DMS79 treated with DMSO at 0.1 percent for 48 hours (cell line): ENCODE results near the gene GMCL1.
"Not testable (repeated sequence)": the region's sequence is repeated elsewhere in the genome, so short reads cannot be mapped to it uniquely, and the experiment has no call there.

Experiments used
- DNase-seq: peaks from one replicate; lab custom pipeline; 2025; lab: John Stamatoyannopoulos, UW

Gene GMCL1

DNA sequence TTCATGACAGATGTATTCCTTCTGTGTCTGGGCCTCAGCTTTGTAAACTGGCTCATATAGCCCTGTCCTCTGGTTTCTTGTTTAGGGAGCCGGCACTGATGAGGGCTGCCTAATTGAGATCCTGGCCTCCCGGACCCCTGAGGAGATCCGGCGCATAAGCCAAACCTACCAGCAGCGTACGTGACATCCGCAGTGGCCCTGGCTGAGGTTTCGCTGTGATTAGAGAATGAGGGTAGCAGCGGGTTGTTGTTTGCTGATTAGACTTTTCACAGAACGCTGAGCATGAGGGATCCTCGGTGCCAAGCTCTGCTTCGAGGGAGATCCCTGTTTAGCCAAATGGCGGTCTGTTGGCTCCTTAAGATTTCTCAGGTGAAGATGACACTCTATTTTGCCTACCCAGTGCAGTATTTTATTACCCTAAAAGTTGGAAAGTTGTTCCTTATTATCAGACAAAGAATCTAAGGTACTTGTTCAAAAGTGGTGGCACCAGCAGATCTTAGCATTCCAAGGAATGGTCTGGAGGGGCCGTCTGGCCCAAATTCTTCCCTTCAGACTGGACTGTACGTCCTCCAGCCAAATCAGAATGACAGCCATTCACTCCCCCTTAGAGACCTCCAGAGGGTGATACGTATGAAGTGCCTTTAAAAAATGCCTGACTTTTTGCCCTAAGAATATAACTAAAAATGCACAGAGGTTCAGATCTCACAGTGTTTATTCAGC is 21.5 kb upstream of the GMCL1 start:
- no peak for DNase-seq

DNA sequence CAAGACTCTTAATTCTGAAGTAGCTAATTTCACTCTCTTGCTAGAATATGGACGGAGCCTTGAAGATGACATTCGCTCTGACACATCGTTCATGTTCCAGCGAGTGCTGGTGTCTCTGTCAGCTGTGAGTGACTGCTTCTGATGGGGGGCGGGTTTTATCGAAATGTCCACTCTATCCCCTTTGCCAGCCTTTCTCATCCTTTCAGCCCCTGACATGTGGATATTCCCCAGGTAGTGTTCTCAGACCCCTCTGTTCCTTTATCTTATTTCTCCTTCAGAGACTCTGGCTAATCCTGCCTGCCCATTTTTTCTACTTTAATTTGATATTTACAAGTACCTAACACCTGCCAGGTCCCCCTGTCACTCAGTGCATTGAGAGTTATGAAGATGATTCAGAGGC is 18.9 kb upstream of the GMCL1 start:
- DNase-seq, result no peak

DNA sequence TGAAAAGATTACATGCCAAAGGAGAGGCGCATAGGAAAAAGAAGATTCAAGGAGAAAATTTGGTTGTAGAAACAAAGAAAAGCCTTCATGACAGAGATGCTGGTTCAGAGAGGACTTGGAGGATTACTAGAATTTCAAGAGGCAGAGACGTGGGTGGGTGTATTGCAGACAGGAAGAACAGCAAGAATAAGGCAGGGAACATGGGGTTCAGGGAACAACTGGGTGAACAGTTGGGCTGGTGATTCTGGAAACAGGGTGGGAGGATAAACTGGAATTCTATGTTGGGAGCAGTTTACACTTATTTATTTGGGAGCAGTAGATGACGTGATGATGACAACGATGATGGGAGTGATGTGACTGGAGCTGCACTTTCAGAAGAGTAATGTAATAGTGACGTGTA is 18.4 kb upstream of the GMCL1 start:
- DNase-seq, result no peak

DNA sequence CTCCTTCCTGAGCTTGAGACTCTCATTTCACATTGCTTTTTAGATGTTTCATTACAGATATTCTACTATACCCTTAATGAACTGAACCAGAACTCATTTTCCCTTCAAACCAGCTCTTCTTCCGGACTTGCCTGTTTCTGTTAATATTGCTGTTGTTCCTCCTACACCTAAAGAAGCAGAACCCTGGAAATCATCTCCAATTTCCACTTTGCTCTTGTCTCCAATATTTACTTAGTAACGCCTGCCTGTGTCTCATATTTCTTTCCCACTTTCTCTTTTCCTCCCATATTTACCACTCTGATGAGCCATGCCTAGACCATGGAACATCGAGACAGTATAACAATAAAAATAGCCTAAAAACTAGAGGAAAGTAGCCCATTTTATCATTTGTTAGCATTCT is 17.9 kb upstream of the GMCL1 start:
- no peak for DNase-seq

DNA sequence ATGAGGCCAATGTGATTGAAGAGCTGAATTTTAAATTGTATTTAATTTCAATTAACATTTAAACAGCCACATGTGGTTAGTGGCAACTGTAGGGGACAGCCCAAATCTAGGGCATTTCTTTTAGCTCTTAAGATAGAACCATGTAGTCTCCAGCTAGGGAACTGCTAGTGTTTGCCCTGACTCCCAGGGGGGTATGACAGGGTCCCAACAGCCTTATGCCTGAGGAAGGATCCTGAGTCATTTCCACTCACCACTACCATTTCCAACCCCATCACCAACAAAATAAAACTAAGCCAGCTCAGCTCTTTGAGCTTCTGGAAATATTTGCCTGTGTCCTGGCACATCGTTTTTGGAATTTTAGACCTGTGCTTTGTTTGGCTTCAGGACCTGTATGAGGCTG is 13.7 kb upstream of the GMCL1 start:
- DNase-seq, result no peak

DNA sequence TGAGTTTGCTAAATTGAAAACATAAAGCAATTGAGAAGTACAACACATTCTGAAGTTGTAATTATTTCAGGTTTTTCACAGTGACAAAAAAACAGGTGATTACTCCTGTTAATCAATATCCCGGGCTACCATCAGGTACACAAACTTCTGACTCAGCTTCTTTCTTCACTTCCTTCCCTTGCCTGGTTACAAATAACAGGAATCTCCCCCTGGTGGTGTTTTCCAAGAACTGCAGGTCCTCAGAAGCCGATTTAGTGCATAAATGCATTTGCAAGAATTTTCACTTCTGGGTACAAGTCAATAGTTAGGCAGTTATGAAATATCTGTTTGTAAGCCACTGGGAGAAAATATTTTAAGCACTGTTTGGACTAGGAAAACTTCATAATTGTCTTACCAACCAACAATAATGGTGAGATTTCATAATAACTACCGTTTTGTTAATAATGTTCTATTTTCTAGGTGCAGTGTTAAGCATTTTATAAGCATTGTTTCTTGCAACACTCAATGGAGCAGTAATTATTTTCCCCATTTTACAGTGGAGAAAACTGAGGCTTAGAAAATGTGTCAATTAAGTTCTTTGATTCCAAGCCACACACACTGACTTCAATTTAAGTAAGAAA is 12.4 kb upstream of the GMCL1 start:
- peak; percentile 85 for DNase-seq

DNA sequence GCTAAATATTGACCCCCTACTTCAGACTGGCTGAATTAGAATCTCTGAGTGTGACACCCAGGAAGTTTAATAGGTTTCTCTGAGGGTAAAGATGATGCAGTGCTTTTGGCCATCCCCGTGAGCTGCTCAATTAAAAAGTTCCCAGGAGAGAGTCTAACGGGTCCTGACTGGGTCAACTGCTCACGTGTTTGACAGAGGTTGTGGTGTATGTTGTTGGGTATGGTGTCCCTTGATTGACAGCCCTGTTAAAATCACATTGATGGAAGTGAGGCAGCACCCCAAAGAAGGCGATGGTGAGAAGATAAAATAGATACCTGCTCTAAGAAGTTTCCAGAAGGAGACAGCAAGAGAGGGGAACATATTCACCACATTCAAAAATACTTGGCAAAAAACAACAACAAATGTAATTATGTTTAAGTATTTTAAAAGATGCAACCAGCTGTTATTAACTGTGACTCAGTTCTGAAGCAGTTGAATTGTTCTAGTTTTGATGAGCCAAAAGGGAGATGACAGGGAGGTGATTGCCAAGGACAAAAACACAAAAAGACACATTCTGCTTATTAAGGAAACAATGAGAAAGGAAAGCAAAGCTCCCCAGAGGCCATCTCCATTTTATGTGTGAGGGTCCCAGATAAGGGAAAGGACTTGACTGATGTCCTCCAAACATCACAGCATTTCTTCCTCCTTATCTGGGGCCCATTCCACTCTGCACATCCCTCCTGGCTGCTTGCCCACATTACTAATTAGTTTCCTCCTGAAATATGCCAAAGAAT is 11.5 kb upstream of the GMCL1 start:
- no peak for DNase-seq

DNA sequence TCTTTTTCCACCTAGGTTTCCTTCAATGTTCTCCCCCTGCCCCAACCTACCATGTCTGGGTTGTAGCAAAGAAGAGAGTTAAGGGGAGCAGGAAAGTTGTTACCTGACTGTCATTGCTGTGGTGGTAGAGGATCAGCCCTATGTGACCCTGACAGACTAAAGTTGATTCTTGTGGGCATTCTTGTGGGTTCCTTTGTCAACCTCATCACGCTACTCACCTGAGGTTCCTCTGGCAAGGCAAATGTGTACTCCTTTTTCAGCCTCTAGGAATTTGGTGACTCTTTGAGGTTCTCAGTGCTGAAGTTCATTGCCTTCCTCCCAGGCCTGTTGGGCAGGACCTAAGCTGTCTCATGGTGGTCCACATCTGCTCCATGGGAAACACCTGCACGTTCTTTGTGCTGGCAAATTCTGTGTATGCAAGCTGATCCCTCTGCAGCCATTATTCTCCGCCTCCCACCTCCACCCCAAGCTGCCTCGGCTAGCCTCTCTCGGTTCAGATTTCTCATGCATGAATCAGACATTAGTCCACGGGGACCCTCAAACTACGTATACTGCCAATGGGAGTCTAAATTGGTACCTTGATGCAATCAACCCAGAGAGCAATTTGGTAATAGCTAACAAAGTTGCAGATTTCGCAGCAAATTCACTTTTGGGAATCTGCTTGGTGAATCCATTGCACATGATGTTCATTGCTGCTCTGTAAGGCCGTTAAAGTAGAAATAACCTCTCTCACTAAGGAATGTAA is 1.5 kb upstream of the GMCL1 start:
- no peak for DNase-seq

DNA sequence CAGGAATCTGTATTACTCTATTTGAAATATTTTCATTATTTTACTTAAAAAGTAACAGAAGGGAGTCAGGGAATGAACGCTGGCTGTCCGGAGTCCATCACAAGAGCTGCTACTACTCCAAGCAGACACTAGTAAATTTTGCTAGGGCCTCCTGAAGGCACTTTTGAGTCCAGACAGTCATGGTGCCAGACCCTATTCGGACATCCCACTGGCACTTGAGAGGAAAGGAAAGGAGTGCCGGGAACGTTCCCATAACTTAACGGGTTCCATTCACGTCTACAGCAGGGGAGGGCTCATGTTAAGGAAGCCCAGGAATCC is 563 bp upstream of the GMCL1 start:
- no peak for DNase-seq

DNA sequence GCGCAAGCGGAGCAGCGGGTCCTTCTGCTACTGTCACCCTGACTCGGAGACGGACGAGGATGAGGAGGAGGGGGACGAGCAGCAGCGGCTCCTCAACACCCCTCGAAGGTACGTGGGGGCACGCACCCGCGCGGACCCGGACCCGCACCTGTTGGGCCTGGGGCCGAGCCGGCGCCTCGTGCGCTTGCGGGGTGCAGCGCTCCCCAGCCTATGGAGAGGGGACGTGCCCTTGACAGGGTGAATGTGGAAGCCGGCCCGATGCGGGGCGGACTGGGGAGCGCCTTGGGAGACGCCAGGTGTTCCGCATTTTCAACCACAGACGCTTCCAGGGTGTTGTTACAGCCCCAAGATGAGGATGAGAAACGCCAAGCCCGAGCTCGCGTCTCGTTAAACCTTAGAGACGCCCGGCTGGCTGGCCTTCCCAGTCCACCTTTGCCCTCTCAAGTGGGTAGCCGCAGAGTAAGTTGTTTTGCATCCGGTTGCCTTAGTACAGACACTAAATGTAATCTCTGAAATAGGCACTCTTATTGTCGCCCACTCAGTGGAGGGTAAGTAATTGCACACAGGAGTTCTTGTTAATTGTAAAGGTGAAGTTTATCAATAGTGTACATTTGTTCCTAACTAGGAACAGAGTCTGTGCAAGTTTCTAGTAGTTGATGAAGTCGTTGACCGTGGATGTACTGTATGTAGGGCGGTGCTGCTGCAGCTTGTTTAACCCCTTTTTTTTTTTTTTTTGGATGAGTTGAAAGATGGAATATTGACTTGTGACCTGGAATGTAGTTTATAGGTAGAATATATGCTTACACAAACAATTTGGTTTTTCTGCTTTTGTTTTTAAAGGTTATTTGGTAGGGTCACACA is 815 bp downstream of the GMCL1 start:
- DNase-seq, result no peak

DNA sequence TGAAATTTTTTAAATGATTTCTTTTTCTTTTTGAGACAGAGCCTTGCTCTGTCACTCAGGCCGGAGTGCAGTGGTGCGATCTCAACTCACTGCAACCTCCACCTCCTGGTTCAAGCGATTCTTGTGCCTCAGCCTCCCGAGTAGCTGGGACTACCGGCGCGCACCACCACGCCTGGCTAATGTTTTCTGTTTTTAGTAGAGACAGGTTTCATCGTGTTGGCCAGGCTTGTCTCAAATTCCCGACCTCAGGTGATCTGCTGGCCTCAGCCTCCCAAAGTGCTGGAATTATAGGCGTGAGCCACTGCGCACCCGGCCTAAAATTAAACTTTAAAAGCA is 1.4 kb downstream of the GMCL1 start:
- DNase-seq, result not testable (repeated sequence)

DNA sequence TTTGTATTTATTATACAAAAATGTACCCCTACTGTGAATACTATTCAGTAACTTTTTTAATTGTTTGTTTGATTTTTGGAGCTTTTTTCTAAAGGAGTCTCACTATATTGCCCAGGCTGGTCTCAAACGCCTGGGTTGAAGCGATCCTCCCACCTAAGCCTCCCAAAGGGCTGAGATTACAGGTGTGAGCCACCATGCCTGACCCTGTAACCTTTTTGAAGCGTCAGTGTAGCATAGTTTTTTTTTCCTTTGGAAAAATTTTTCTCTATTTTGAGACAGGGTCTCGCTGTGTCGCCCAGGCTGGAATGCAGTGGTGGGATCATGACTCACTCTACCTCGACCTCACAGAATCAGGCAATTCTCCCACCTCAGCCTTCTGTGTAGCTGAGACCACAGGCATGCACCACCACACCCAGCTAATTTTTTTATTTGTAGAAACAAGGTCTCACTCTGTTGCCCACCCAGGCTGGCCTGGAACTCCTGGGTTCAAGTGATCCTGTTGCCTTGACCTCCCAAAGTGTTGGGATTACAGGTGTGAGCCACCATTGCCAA is 2.0 kb downstream of the GMCL1 start:
- DNase-seq, result no peak

DNA sequence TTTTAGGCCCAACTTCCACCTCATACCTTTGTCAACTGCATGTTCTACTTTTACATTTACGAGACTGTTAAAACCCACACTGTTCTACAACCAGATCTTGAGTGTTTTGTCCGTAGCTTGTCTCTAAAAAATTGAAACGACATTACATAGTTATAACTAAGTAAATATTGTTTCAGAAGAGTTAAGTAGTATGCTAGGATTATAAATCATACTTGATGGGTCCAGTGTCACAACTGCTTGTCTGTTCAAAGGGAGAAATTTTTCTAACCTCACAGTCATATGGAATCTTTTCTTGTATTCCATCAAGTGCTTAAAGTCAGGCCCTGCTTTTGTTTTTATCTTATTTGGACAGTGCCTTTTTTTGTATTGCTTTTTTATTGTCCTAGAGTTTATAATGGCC is 4.3 kb downstream of the GMCL1 start:
- DNase-seq, result no peak

DNA sequence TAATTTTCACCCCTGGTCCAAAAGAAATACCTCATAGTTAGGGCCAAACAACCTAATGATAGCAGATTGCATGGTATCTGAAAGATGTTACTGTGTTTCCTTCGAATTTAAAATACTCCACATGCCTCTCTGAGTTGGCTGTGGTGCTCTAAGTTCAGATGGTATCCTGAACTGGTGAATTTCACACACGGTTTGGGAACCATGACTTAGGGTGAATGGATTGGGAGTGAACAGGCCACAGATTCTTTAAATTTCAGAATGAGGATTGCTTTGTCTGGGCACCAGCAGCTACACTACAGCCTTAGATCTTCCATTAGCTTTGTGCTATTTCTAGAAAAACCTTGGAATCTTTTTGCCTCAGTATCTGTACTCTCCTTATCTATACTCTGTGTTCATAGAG is 6.2 kb downstream of the GMCL1 start:
- no peak for DNase-seq

DNA sequence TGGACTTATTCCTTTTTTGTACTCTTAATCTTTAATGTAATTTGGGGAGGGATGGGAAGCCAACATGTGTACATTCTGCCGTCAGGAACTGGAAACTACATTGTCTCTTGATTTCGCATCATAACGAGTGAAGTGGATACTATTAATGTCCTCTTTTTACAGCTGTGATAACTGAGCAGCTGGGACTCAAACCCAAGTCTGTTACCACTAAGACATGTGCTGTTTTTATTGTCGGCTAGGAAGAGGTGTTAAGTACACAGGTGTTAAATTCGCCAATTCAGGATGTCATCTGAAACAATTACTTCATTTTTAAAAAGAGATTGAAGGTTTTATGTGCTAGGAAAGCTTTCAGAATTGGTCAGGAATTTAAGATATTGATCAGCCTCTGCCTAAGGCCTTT is 6.9 kb downstream of the GMCL1 start:
- DNase-seq, result no peak

DNA sequence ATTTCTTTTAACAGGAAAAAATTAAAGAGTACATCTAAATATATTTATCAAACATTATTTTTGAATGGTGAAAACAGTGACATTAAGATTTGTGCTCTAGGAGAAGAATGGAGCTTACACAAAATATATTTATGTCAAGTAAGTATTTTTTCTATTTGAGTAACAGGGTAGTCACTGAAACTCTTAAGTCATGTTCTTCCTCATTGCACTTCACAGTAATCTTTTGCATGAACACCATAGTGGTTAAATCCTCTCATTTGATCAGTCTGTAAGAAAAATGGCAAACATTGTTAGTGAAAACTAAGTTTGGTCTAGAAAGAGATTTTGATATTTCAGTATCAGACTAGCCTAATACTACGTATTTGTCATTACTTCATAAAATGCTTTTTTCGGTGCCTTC is 8.1 kb downstream of the GMCL1 start:
- no peak for DNase-seq

DNA sequence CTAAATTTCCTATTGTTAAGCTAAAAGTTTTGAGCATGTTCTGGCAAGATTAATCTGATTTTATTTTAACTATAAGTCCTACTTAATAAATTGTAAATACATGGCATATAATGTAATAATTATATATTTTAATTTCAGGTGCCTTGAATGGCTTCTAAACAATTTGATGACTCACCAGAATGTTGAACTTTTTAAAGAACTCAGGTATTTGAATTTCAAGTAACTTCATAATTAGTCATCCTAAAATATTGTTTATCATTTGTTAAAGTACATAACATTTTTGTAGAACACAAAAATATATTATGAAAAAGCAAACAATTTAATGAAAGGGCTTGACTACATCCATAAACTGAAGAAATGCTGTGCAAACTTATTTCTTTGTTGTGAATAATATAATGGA is 14.5 kb downstream of the GMCL1 start:
- no peak for DNase-seq

DNA sequence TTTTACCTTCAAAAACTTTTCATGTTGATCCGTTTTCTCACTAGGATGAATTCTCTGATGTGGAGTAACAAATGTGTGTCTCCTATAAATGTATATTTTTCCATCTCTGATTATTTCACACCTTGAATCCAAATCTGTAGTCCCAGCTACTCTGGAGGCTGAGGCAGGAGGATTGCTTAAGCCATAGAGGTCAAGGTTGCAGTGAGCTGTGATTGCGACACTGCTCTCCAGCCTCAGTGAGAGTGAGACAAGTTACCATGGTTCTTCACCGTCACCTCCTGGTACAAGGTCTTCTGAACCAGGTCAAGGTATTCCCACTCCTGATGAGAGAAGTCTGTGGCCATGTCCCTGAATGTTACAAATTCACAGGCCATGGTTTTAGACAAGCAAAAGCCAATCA is 15.1 kb downstream of the GMCL1 start:
- DNase-seq, result no peak

DNA sequence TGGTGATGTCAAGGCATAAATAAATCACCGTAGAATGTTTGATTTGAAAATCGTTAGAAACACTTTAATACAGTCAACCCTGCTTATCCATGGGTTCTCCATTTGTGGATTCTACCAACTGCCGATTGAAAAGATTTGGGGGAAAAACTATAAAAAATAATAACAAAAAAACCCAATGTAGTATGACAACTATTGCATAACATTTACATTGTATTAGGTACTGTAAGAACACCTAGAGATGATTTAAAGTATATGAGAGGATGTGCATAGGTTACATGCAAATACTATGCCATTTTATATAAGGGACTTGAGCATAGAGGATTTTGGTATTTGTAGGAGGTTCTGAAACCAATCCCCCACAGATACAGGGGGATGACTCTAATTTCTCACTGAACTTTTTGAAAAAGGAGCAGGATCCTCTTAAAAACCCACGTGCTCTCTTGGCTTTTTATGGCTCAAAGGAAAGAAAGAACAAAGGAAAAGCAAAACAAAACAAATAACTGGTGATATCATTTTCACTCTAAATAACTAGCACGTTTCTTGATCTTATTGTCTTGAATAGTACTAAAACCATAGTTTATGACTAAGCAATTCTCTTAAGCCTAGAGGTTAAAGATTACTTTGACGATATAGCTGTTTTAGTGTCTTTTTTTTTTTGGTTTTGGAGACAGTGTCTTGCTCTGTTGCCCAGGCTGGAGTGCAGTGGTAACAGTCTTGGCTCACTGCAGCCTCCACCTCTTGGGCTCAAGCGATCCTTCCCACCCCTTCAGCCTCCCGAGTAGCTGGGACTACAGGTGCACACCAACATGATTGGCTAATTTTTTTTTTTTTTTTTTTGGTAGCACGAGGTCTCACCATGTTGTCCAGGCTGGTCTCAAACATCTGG is 17.0 kb downstream of the GMCL1 start:
- DNase-seq, result no peak

DNA sequence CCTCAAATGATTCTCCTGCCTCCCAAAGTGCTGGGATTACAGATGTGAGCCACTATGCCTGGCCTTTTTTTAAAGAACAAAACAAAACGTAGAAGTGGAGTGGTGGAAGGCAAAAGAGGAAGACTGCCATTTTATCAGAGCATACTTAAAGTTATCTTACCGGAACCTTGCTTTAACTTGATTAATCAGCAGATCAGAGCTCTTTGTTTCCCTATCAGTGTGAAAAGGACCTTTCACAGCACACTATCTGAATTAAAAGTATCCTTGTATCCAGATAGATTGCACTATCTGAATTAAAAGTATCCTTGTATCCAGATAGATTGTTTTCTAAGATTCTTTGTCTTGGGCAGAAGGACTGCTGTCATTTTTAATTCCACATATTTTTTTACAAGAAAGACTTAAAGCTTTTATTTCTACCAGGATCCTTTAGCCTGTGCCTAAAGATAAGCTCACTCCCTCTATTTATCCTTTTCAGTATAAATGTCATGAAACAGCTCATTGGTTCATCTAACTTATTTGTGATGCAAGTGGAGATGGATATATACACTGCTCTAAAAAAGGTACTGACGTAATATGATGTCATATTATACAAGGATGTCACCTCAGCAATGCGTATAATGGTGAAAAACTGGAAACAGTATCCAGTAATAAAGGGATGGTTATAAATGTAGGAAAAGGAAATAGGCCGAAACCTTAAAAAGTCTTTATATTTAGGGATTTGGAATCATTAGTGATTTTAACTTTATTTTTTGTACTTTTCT is 17.8 kb downstream of the GMCL1 start:
- no peak for DNase-seq
